22Rv1 (cell line): ENCODE data around the gene PYROXD2.

ENCODE experiments used
- H3K27ac ChIP-seq: fragments of 450-650 bp; 2 replicates; pipeline ENCODE4 v1.5.1; 2017
- CTCF ChIP-seq: fragments of 450-650 bp; IDR thresholded peaks from 2 replicates; pipeline ENCODE4 v1.5.1; 2017; ENCODE audit warnings: mild to moderate bottlenecking
- ZFX ChIP-seq: fragments of 450-650 bp; IDR thresholded peaks from 2 replicates; pipeline ENCODE4 v1.6.1; 2017; ENCODE audit warnings: antibody characterized with exemption, borderline replicate concordance

Gene PYROXD2

GRCh38 chr10:98418665-98419468 is 3.9 kb upstream of the PYROXD2 start:
- TF ChIP-seq ZFX (no peak), CTCF (no peak)
- no peak overlapping the region for H3K27ac ChIP-seq

GRCh38 chr10:98417973-98418664 is 3.1 kb upstream of the PYROXD2 start:
- TF ChIP-seq CTCF, result no peak
- no peak for TF ChIP-seq ZFX
- H3K27ac ChIP-seq, result no peak overlapping the region

- TF ChIP-seq CTCF, result no peak
- TF ChIP-seq ZFX, result no peak
- no peak overlapping the region for H3K27ac ChIP-seq
Observed at GRCh38 chr10:98417481-98417959, 2.5 kb upstream of the PYROXD2 start.

GRCh38 chr10:98416606-98417388 is 1.8 kb upstream of the PYROXD2 start:
- no peak overlapping the region for H3K27ac ChIP-seq
- TF ChIP-seq ZFX (no peak), CTCF (no peak)

- H3K27ac ChIP-seq, result peak overlapping the region; percentile 73
- TF ChIP-seq CTCF (no peak), ZFX (no peak)
Observed at GRCh38 chr10:98415731-98416119, 743 bp upstream of the PYROXD2 start.

- TF ChIP-seq CTCF (no peak), ZFX (no peak)
- peak overlapping the region; percentile 73 for H3K27ac ChIP-seq
Observed at GRCh38 chr10:98414578-98414931, 427 bp downstream of the PYROXD2 start.
